Right atrium auricular region (tissue), 2 donors: Measurements from ENCODE around the gene DIP2A. TPM values are rescaled to one million over a fixed set of nuclear protein-coding genes. Genes with fewer than 3 reads are reported as not detected.

Experiments used
- DNase-seq: peaks from one replicate; pipeline ENCODE4 v3.0.0-alpha.2; 2019; ENCODE audit warnings: low spot score
- H3K27ac ChIP-seq, 2 donors: fragments of 200-600 bp; sonication (generic); 1 replicate in 1 of 2; 2 replicates in 1 of 2; pipeline ENCODE4 v1.5.1; 2016 to 2019
- H3K27me3 ChIP-seq, 2 donors: fragments of 200-600 bp; sonication (generic); one replicate each; pipeline versions ENCODE4 v1.5.1 to v1.6.0; 2017 to 2019
- H3K36me3 ChIP-seq: fragments of 200-600 bp; sonication (generic); one replicate; pipeline ENCODE4 v1.5.1; 2016
- H3K4me1 ChIP-seq, 2 donors: fragments of 200-600 bp; sonication (generic); one replicate each; pipeline versions ENCODE4 v1.5.1 to v1.6.0; 2017 to 2019
- H3K4me3 ChIP-seq, 2 donors: fragments of 200-600 bp; sonication (generic); 1 replicate in 1 of 2; 2 replicates in 1 of 2; pipeline ENCODE4 v1.5.1; 2017 to 2019; ENCODE audit warnings: mild to moderate bottlenecking in 1 of 2, moderate library complexity in 1 of 2
- H3K9me3 ChIP-seq, 2 donors: fragments of 200-600 bp; sonication (generic); one replicate each; pipeline ENCODE4 v1.5.1; 2019
- CTCF ChIP-seq, 2 donors: fragments of 200-600 bp; sonication (generic); IDR thresholded peaks; one replicate each; pipeline ENCODE4 v1.5.1; 2019; ENCODE audit warnings: antibody characterized with exemption in 2 of 2
- total RNA-seq, 2 donors: library from RNA; depleted of rRNA; stranded (reverse); fragments of >200 nt; gene quantifications; one replicate each; pipeline ENCODE4 v1.1.0, GENCODE V29; 2016

DIP2A gene
- total RNA-seq, 2 donors from 2014 or later, result 18.1 to 25.9 TPM

DNA sequence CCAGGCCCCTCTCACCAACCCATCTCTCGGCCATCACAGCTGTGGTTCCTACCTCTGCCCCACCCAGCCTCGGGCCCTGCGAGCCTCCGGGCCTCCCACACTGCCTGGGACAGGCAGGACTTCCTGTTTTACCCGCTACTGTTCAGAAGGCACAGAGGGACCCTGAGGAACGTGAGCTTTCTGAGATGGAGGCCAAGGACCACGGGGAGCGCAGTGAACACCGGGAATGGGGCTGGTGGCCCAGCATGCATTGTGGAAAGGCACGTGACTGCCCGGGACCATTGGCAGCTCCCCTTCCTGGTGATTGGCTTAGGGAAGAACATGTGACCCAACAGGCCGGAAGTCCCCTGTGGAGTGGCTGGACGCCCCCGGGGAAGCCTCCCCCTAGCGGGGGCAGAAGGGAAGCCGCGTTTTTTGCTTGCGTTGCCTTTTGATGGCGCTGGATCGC, 139.2 kb downstream of the DIP2A start:
- Histone ChIP-seq H3K27ac (no peak overlapping the region), H3K36me3 (no peaks in the 10 kb centered on the region)
- no peak for DNase-seq

GRCh38 chr21:46598581-46599572, 140.2 kb downstream of the DIP2A start:
- no peaks in the 10 kb centered on the region for H3K9me3 ChIP-seq
- TF ChIP-seq CTCF (IDR thresholded peaks at IDR 0.05), result no peak
- peak overlapping the region in 1 of 2 donors; percentile 31 for H3K27ac ChIP-seq
- H3K4me3 ChIP-seq, result no peak overlapping the region
- H3K27me3 ChIP-seq, result no peaks in the 10 kb centered on the region
- DNase-seq, result peak; percentile 78
- H3K4me1 ChIP-seq, result peaks cover 0 to 14% of the 10 kb centered on the region in 2 donors
- no peaks in the 10 kb centered on the region for H3K36me3 ChIP-seq

More for the DNA sequence above, 139.2 kb downstream of the DIP2A start:
- H3K4me1 ChIP-seq, result peaks cover 0 to 14% of the 10 kb centered on the region in 2 donors
- H3K4me3 ChIP-seq, result no peak overlapping the region
- no peaks in the 10 kb centered on the region for H3K9me3 ChIP-seq
- H3K27me3 ChIP-seq, result no peaks in the 10 kb centered on the region
- no peak for TF ChIP-seq CTCF (IDR thresholded peaks at IDR 0.05)

- Histone ChIP-seq H3K27me3 (no peaks in the 10 kb centered on the region), H3K27ac (no peak overlapping the region), H3K36me3 (no peaks in the 10 kb centered on the region), H3K9me3 (no peaks in the 10 kb centered on the region), H3K4me1 (peaks cover 0 to 14% of the 10 kb centered on the region in 2 donors), H3K4me3 (no peak overlapping the region)
- no peak for DNase-seq
- TF ChIP-seq CTCF (IDR thresholded peaks at IDR 0.05), result no peak
Observed at GRCh38 chr21:46600305-46600704, 141.6 kb downstream of the DIP2A start.

GRCh38 chr21:46600978-46601377, 142.3 kb downstream of the DIP2A start:
- Histone ChIP-seq H3K27ac (no peak overlapping the region), H3K4me1 (peaks cover 0 to 14% of the 10 kb centered on the region in 2 donors), H3K36me3 (no peaks in the 10 kb centered on the region), H3K9me3 (no peaks in the 10 kb centered on the region), H3K27me3 (no peaks in the 10 kb centered on the region), H3K4me3 (no peak overlapping the region)
- DNase-seq, result no peak
- no peak for TF ChIP-seq CTCF (IDR thresholded peaks at IDR 0.05)

DNA sequence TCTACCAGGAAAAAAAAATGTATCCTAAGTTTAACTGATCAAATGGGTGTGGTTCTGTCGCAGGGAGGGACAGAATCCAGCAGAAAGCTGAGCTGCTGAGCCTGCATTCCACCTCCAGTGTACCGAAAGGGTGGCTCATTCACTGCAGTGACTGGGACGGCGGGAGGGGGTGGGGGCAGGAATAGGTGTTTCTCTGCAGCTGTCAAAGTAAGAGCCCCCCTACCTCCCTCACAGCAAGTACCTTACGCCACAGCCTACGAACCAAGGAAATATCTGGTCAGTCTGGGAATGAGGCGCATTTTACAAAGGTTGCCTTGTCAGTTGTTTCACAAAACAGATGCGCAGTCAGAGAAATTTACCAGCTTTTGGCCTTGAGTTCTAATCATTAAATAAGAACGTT, 144.5 kb downstream of the DIP2A start:
- Histone ChIP-seq H3K9me3 (no peaks in the 10 kb centered on the region), H3K36me3 (no peaks in the 10 kb centered on the region), H3K27me3 (no peaks in the 10 kb centered on the region), H3K4me3 (no peak overlapping the region), H3K27ac (no peak overlapping the region), H3K4me1 (peaks cover 0 to 14% of the 10 kb centered on the region in 2 donors)
- TF ChIP-seq CTCF (IDR thresholded peaks at IDR 0.05), result no peak
- no peak for DNase-seq
